HepG2 (cell line): Measurements from ENCODE around the gene PLEKHA8. TPM values are rescaled to one million over a fixed set of nuclear protein-coding genes. Genes with fewer than 3 reads are reported as not detected.

Source experiments
- ATAC-seq: fragments of 200-7000 bp; cut with Tn5 transposase; 3 replicates; pipeline ENCODE4 v1.9.1; 2020; ENCODE audit warnings: mild to moderate bottlenecking, moderate library complexity
- BruUV-seq: library from RNA; stranded (reverse); fragments of 400-500 nt; replicated peaks from 2 replicates; lab custom pipeline; 2021; lab: Mats Ljungman, UMichigan
- CTCF ChIA-PET: fragments of 300-600 bp; formaldehyde crosslinking; extraction: SDS; loops from one replicate; lab custom pipeline; 2021; ENCODE audit warnings: low total read pairs, inconsistent platforms, low intra/inter-chr PET ratio; lab: Yijun Ruan, JAX
- POLR2A ChIA-PET: fragments of 350-600 bp; sonication (Branson Sonifier 250); formaldehyde crosslinking; loops from one replicate; lab custom pipeline; 2020; ENCODE audit warnings: antibody characterized with exemption, inconsistent platforms; lab: Yijun Ruan, JAX
- DNase-seq: peaks from one replicate; pipeline ENCODE4 v3.0.0-alpha.2; 2015; ENCODE audit warnings: low spot score
- FAIRE-seq: peaks from 3 replicates; lab custom pipeline; 2011; peaks lifted over from hg19 to GRCh38; lab: Jason Lieb, UNC
- H2AFZ ChIP-seq: one replicate; pipeline ENCODE4 v1.6.1; 2011; ENCODE audit warnings: low read length, inconsistent platforms
- H3K27ac ChIP-seq: fragments of 300-600 bp; 3 replicates; pipeline ENCODE4 v1.8.0; 2011; ENCODE audit warnings: mixed run types, mild to moderate bottlenecking, mixed read lengths, low read length, inconsistent platforms; ENCODE audit not compliant: insufficient read depth; ENCODE audit errors: extremely low read length
- H3K27me3 ChIP-seq, 2 experiments: fragments of 200-600 bp in 1 of 2; 2 replicates in 1 of 2; 3 replicates in 1 of 2; pipeline versions ENCODE4 v1.6.0 to v1.8.0; 2011; ENCODE audit warnings: low read length in 2 of 2, mild to moderate bottlenecking in 2 of 2, moderate library complexity in 2 of 2, inconsistent platforms in 1 of 2; ENCODE audit not compliant: insufficient read depth in 2 of 2, control insufficient read depth in 1 of 2
- H3K36me3 ChIP-seq, 2 experiments: fragments of 200-600 bp in 1 of 2; replicated peaks in 1 of 2; 2 replicates in 1 of 2; 3 replicates in 1 of 2; pipeline versions ENCODE4 v1.5.1 to v1.8.0; 2011; ENCODE audit warnings: low read length in 2 of 2, inconsistent platforms in 1 of 2; ENCODE audit not compliant: insufficient read depth in 2 of 2, control insufficient read depth in 1 of 2
- H3K4me1 ChIP-seq: 2 replicates; pipeline ENCODE4 v1.5.1; 2012; ENCODE audit warnings: low read length, inconsistent platforms; ENCODE audit not compliant: insufficient read depth
- H3K4me2 ChIP-seq: 2 replicates; pipeline ENCODE4 v1.6.0; 2011; ENCODE audit warnings: low read depth, low read length, inconsistent platforms
- H3K4me3 ChIP-seq, 3 experiments: fragments of 200-600 bp in 1 of 3; sonication (generic), shearing (Covaris generic) in 1 of 3; replicated peaks in 1 of 3; 2 replicates each; pipeline ENCODE4 v1.5.1; 2011 to 2016; ENCODE audit warnings: low read length in 3 of 3, inconsistent platforms in 2 of 3, low read depth in 2 of 3, mild to moderate bottlenecking in 2 of 3, control low read depth in 1 of 3, mixed read lengths in 1 of 3; ENCODE audit not compliant: insufficient read depth in 1 of 3
- H3K79me2 ChIP-seq: one replicate; pipeline ENCODE4 v1.6.1; 2011; ENCODE audit warnings: low read length, inconsistent platforms; ENCODE audit not compliant: insufficient read depth
- H3K9ac ChIP-seq: 2 replicates; pipeline ENCODE4 v1.6.0; 2011; ENCODE audit warnings: mild to moderate bottlenecking, low read depth, low read length, inconsistent platforms; ENCODE audit not compliant: insufficient read depth
- H3K9me3 ChIP-seq: 2 replicates; pipeline ENCODE4 v1.5.1; 2012; ENCODE audit warnings: mild to moderate bottlenecking, low read length
- H4K20me1 ChIP-seq: 2 replicates; pipeline ENCODE4 v1.6.0; 2011; ENCODE audit warnings: inconsistent platforms, mild to moderate bottlenecking, low read length, moderate library complexity; ENCODE audit not compliant: insufficient read depth
- CENPX ChIP-seq: sonication (generic); formaldehyde crosslinking; IDR thresholded peaks from 2 replicates; pipeline ENCODE4 v1.9.0; 2021; ENCODE audit warnings: mild to moderate bottlenecking, missing genetic modification reagents, moderate library complexity
- DR1 ChIP-seq: sonication (generic); formaldehyde crosslinking; IDR thresholded peaks from 2 replicates; pipeline ENCODE4 v1.8.0; 2021; ENCODE audit warnings: mild to moderate bottlenecking, missing genetic modification reagents, inconsistent platforms
- FIP1L1 ChIP-seq: fragments of 200-400 bp; formaldehyde crosslinking; IDR thresholded peaks from 2 replicates; pipeline ENCODE4 v1.6.1; 2018; ENCODE audit warnings: low read depth, mild to moderate bottlenecking, low read length, moderate library complexity, borderline replicate concordance; ENCODE audit not compliant: insufficient read depth
- HNF4G ChIP-seq, 2 experiments: sonication (generic) in 1 of 2; formaldehyde crosslinking in 1 of 2; IDR thresholded peaks; 2 replicates each; pipeline versions ENCODE4 v1.4.0 to v1.6.1; 2011 to 2020; ENCODE audit warnings: borderline replicate concordance in 2 of 2, low read depth in 2 of 2, mild to moderate bottlenecking in 2 of 2, low read length in 1 of 2, missing genetic modification reagents in 1 of 2, moderate library complexity in 1 of 2
- HNRNPK ChIP-seq: fragments of 200-400 bp; formaldehyde crosslinking; IDR thresholded peaks from 2 replicates; pipeline ENCODE4 v1.6.1; 2018; ENCODE audit warnings: low read length, low read depth, moderate library complexity, mild to moderate bottlenecking; ENCODE audit not compliant: poor library complexity, severe bottlenecking
- HNRNPUL1 ChIP-seq: fragments of 200-400 bp; formaldehyde crosslinking; IDR thresholded peaks from 2 replicates; pipeline ENCODE4 v1.6.1; 2017; ENCODE audit warnings: low read depth, mild to moderate bottlenecking, low read length, moderate library complexity
- MEIS1 ChIP-seq: sonication (generic); formaldehyde crosslinking; IDR thresholded peaks from 2 replicates; pipeline ENCODE4 v1.9.0; 2021; ENCODE audit warnings: mild to moderate bottlenecking, missing genetic modification reagents, moderate library complexity, borderline replicate concordance
- MTA1 ChIP-seq: sonication (generic); formaldehyde crosslinking; IDR thresholded peaks from 2 replicates; pipeline ENCODE4 v1.4.0; 2020; ENCODE audit warnings: missing genetic modification reagents, mild to moderate bottlenecking, borderline replicate concordance
- NR1H2 ChIP-seq: sonication (generic); formaldehyde crosslinking; IDR thresholded peaks from 2 replicates; pipeline ENCODE4 v1.8.1; 2022; ENCODE audit warnings: low read depth, missing genetic modification reagents, borderline replicate concordance
- SNAPC4 ChIP-seq: sonication (generic); formaldehyde crosslinking; IDR thresholded peaks from 2 replicates; pipeline ENCODE4 v1.4.0; 2020; ENCODE audit warnings: mild to moderate bottlenecking, missing genetic modification reagents
- THAP11 ChIP-seq: IDR thresholded peaks from 2 replicates; pipeline ENCODE4 v1.6.1; 2016; ENCODE audit warnings: missing biosample characterization, missing genetic modification reagents
- ZBTB39 ChIP-seq: sonication (generic); formaldehyde crosslinking; IDR thresholded peaks from 2 replicates; pipeline ENCODE4 v1.5.0; 2020; ENCODE audit warnings: missing genetic modification reagents
- ZNF598 ChIP-seq: sonication (generic); formaldehyde crosslinking; IDR thresholded peaks from 2 replicates; pipeline ENCODE4 v1.5.1; 2020; ENCODE audit warnings: mild to moderate bottlenecking, missing genetic modification reagents, borderline replicate concordance
- ZNF788 ChIP-seq: sonication (generic); formaldehyde crosslinking; IDR thresholded peaks from 2 replicates; pipeline ENCODE4 v1.5.0; 2020; ENCODE audit warnings: mild to moderate bottlenecking, missing genetic modification reagents, borderline replicate concordance
- ZNF891 ChIP-seq: sonication (generic); formaldehyde crosslinking; IDR thresholded peaks from 2 replicates; pipeline ENCODE4 v1.5.0; 2020; ENCODE audit warnings: mild to moderate bottlenecking, missing genetic modification reagents
- WGBS: methylation state at CpG from one replicate; pipeline ENCODE4 v1.1.6; 2017; ENCODE audit warnings: low lambda C conversion rate; 5-methylcytosine and 5-hydroxymethylcytosine counted together
- in situ Hi-C: cut with HindIII; loops from 2 replicates; pipeline ENCODE4 v1.10.0; 2017; ENCODE audit warnings: low pct_unique_long_range_greater_than_20kb; ENCODE audit not compliant: extremely low pct_ligation_motif_present
- intact Hi-C: fragments of 100-400 bp; cut with micrococcal nuclease; formaldehyde crosslinking; loops from one replicate; pipeline ENCODE4 v1.10.0; 2022; ENCODE audit not compliant: unreplicated experiment
- polyA plus RNA-seq, 8 experiments: library from polyadenylated mRNA; depleted of rRNA in 3 of 8; stranded (reverse) in 7 of 8; unstranded in 1 of 8; fragments of >200 nt; fragmentation: Illumina TruSeq in 4 of 8; extraction: Trizol in 4 of 8; gene quantifications; 2 replicates each; pipeline versions ENCODE4 v1.2.1 to v1.2.3, GENCODE V29; 2011 to 2016; ENCODE audit warnings: low read depth in 4 of 8, missing spikeins in 1 of 8, mixed read lengths in 1 of 8; ENCODE audit not compliant: insufficient read depth in 1 of 8
- total RNA-seq, 5 experiments: library from RNA; depleted of rRNA; stranded (reverse); fragments of >200 nt; fragmentation: Illumina TruSeq; extraction: Trizol; gene quantifications; 2 replicates each; pipeline ENCODE4 v1.2.3, GENCODE V29; 2016; ENCODE audit warnings: low read depth in 1 of 5
- TF ChIP-seq, protein P1 (sequence below): fragments of 450-650 bp; IDR thresholded peaks from 2 replicates; pipeline ENCODE4 v1.6.1; 2016

Gene PLEKHA8
- total and polyA plus RNA-seq, 2 of the 13 experiments (the other 11 are each of a cell fraction or from before 2014, with no cell fraction given) = 12.5 to 26.4 TPM

DNA sequence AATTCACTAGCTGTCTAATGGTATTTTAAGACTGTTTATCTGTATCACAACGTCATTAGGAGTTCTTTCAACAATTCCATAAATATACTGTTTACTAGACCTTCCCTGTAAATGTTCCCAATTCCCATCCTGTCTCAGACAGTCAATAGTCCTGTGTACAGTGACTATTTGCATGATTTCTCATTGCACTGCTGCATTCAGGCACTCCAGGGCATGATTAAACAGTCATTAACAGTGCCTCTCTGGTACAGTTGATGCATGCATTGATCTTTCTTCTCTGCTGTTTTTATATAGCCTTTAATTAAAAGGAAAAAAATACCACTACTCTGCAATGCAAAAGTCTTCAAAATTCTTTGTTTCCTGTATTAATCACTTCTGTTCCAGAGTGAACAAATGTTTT is 55.1 kb downstream of the PLEKHA8 start:
- no TSS peak for BruUV-seq
- ChIA-PET POLR2A (no interaction called here), CTCF (no interaction called here)
- no peak overlapping the region for H3K4me2 ChIP-seq
- H3K79me2 ChIP-seq = no peaks in the 10 kb centered on the region
- no peaks in the 10 kb centered on the region for H3K9me3 ChIP-seq
- intact Hi-C loops (no loop called here), in situ Hi-C loops (no loop called here)
- no peak overlapping the region for H2AFZ ChIP-seq
- no peak overlapping the region for H3K27ac ChIP-seq
- no peak for DNase-seq
- ATAC-seq = no peak
- H3K4me3 ChIP-seq = no peak overlapping the region
- FAIRE-seq = no peak
- peaks cover 11 to 40% of the 10 kb centered on the region in 2 experiments for H3K36me3 ChIP-seq
- no peaks in the 10 kb centered on the region for H3K4me1 ChIP-seq
- H4K20me1 ChIP-seq = no peaks in the 10 kb centered on the region
- no peaks in the 10 kb centered on the region for H3K27me3 ChIP-seq
- WGBS = 81% methylated on average over 1 of the region's 1 CpG
- no peak overlapping the region for H3K9ac ChIP-seq
- TF ChIP-seq SNAPC4 (CRISPR knock-in tag) = no peak
- TF ChIP-seq ZNF788 = no peak
- no peak for TF ChIP-seq FIP1L1
- no peak for TF ChIP-seq MEIS1 (CRISPR knock-in tag)
- no peak for TF ChIP-seq HNF4G (IDR thresholded peaks at IDR 0.05; ENCODE audit: borderline replicate concordance, low read depth, low read length)
- no peak for TF ChIP-seq HNF4G (CRISPR knock-in tag; IDR thresholded peaks at IDR 0.05; ENCODE audit: borderline replicate concordance, low read depth)
- TF ChIP-seq ZBTB39 (CRISPR knock-in tag) = no peak
- TF ChIP-seq HNRNPUL1 = no peak
- TF ChIP-seq NR1H2 (CRISPR knock-in tag) = no peak
- no peak for TF ChIP-seq CENPX (CRISPR knock-in tag)
- TF ChIP-seq ZNF891 (CRISPR knock-in tag) = no peak
- TF ChIP-seq HNRNPK = no peak
- TF ChIP-seq THAP11 (CRISPR knock-in tag) = no peak
- no peak for TF ChIP-seq ZNF598 (CRISPR knock-in tag)
- no peak for TF ChIP-seq DR1
- no peak for TF ChIP-seq MTA1 (CRISPR knock-in tag)
- TF ChIP-seq, protein P1, sequence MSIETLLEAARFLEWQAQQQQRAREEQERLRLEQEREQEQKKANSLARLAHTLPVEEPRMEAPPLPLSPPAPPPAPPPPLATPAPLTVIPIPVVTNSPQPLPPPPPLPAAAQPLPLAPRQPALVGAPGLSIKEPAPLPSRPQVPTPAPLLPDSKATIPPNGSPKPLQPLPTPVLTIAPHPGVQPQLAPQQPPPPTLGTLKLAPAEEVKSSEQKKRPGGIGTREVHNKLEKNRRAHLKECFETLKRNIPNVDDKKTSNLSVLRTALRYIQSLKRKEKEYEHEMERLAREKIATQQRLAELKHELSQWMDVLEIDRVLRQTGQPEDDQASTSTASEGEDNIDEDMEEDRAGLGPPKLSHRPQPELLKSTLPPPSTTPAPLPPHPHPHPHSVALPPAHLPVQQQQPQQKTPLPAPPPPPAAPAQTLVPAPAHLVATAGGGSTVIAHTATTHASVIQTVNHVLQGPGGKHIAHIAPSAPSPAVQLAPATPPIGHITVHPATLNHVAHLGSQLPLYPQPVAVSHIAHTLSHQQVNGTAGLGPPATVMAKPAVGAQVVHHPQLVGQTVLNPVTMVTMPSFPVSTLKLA = no peak
